ENCODE measurements around the gene ABCF2. TPM values are rescaled to one million over a fixed set of nuclear protein-coding genes. Genes with fewer than 3 reads are reported as not detected.

ABCF2 gene
- total RNA-seq, 2 experiments from 2014 or later: 48.1 to 56.2 TPM

GRCh38 chr7:151273651-151274390 is 46.8 kb upstream of the ABCF2 start:
- TF ChIP-seq, protein P1, sequence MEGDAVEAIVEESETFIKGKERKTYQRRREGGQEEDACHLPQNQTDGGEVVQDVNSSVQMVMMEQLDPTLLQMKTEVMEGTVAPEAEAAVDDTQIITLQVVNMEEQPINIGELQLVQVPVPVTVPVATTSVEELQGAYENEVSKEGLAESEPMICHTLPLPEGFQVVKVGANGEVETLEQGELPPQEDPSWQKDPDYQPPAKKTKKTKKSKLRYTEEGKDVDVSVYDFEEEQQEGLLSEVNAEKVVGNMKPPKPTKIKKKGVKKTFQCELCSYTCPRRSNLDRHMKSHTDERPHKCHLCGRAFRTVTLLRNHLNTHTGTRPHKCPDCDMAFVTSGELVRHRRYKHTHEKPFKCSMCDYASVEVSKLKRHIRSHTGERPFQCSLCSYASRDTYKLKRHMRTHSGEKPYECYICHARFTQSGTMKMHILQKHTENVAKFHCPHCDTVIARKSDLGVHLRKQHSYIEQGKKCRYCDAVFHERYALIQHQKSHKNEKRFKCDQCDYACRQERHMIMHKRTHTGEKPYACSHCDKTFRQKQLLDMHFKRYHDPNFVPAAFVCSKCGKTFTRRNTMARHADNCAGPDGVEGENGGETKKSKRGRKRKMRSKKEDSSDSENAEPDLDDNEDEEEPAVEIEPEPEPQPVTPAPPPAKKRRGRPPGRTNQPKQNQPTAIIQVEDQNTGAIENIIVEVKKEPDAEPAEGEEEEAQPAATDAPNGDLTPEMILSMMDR (IDR thresholded peaks at IDR 0.05): no peak
- no peaks in the 10 kb centered on the region for H3K27me3 Mint-ChIP-seq
- CTCF ChIA-PET: interaction anchor here (0.8 to 1.9 kb wide), 3 partner anchors 28 to 37 kb away, joined by 3 to 6 read pairs (median 4); no protein-coding TSS in a partner anchor
- ATAC-seq (no peak), DNase-seq (no peak)
- H3K27ac Mint-ChIP-seq: no peak overlapping the region
- peaks cover 31% of the 10 kb centered on the region for H3K4me1 Mint-ChIP-seq (ENCODE audit: low read depth)
- no peaks in the 10 kb centered on the region for H3K9me3 Mint-ChIP-seq
- H3K36me3 Mint-ChIP-seq (ENCODE audit: low read depth): no peaks in the 10 kb centered on the region
- POLR2A ChIA-PET: interaction anchor here (0.8 to 1.3 kb wide), 3 partner anchors 23 to 47 kb away, joined by 3 to 5 read pairs (median 3); partner anchors contain the start of gene ABCF2
- intact Hi-C loops (cut with micrococcal nuclease): no loop called here
- no peak overlapping the region for H3K4me3 Mint-ChIP-seq

DNA sequence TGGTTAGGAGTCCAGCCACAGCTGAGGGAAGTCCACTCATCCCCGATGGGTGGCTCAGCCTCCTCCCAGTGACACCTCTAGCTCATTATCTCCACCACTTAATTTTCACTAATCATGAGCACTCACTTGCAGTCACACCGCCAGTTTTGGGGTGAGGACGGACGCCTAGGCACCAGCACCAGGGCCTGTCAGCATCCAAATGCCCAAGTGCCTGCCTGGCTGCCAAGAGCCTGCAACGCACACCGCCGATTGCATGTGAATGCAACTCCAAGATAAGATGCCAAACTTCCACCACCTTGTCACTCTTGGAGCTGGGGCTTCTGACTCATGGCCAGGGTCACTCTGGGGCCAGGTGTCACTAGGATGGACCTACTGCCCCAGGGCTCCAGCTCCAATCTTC is 45.9 kb upstream of the ABCF2 start:
- ChIA-PET CTCF (interaction anchor here (1.9 kb wide), 1 partner anchor 38 kb away, joined by 6 read pairs; no protein-coding TSS in a partner anchor), POLR2A (no interaction called here)
- H3K9me3 Mint-ChIP-seq: no peaks in the 10 kb centered on the region
- no peak overlapping the region for H3K27ac Mint-ChIP-seq
- TF ChIP-seq, protein P1 (IDR thresholded peaks at IDR 0.05): no peak
- H3K27me3 Mint-ChIP-seq: no peaks in the 10 kb centered on the region
- intact Hi-C loops (cut with micrococcal nuclease): no loop called here
- no peak for ATAC-seq
- peaks cover 31% of the 10 kb centered on the region for H3K4me1 Mint-ChIP-seq (ENCODE audit: low read depth)
- H3K4me3 Mint-ChIP-seq: no peak overlapping the region
- no peaks in the 10 kb centered on the region for H3K36me3 Mint-ChIP-seq (ENCODE audit: low read depth)
- no peak for DNase-seq

DNA sequence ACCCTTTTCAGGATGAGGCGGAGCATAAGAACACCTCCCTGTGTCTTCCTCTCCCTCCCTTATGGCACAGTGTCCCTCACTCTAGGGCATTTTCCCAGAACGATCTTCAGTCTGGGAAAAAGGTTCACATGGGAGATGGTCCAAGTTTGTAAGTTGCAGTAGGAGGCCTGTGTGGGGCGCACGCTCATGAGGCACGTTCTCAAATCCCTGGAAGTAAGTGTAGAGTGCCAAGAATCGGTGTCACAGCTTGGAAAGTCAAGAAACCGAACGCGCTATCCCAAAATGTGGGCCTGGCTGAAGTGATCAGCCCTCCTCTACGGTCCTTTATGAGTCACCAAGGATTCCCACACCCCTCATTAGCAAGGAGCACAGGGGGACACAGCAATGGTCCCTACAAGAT is 45.4 kb upstream of the ABCF2 start:
- no peaks in the 10 kb centered on the region for H3K27me3 Mint-ChIP-seq
- no peak overlapping the region for H3K27ac Mint-ChIP-seq
- ChIA-PET CTCF (interaction anchor here (1.9 kb wide), 1 partner anchor 39 kb away, joined by 6 read pairs; no protein-coding TSS in a partner anchor), POLR2A (no interaction called here)
- intact Hi-C loops (cut with micrococcal nuclease): no loop called here
- TF ChIP-seq, protein P1 (IDR thresholded peaks at IDR 0.05): no peak
- DNase-seq (no peak), ATAC-seq (no peak)
- no peaks in the 10 kb centered on the region for H3K9me3 Mint-ChIP-seq
- H3K4me1 Mint-ChIP-seq (ENCODE audit: low read depth): peaks cover 29% of the 10 kb centered on the region
- H3K36me3 Mint-ChIP-seq (ENCODE audit: low read depth): no peaks in the 10 kb centered on the region
- H3K4me3 Mint-ChIP-seq: no peak overlapping the region

GRCh38 chr7:151271699-151272355 is 44.8 kb upstream of the ABCF2 start:
- Mint-ChIP-seq H3K9me3 (no peaks in the 10 kb centered on the region), H3K27ac (no peak overlapping the region), H3K4me1 (ENCODE audit: low read depth) (peaks cover 25% of the 10 kb centered on the region), H3K27me3 (no peaks in the 10 kb centered on the region), H3K36me3 (ENCODE audit: low read depth) (no peaks in the 10 kb centered on the region), H3K4me3 (no peak overlapping the region)
- CTCF ChIA-PET: interaction anchor here (1.0 kb wide), 1 partner anchor 28 kb away, joined by 3 read pairs; no protein-coding TSS in a partner anchor
- TF ChIP-seq, protein P1 (IDR thresholded peaks at IDR 0.05): no peak
- intact Hi-C loops (cut with micrococcal nuclease): no loop called here
- ATAC-seq (no peak), DNase-seq (no peak)
- POLR2A ChIA-PET: interaction anchor here (1.2 kb wide), 1 partner anchor 30 kb away, joined by 3 read pairs; no protein-coding TSS in a partner anchor

DNA sequence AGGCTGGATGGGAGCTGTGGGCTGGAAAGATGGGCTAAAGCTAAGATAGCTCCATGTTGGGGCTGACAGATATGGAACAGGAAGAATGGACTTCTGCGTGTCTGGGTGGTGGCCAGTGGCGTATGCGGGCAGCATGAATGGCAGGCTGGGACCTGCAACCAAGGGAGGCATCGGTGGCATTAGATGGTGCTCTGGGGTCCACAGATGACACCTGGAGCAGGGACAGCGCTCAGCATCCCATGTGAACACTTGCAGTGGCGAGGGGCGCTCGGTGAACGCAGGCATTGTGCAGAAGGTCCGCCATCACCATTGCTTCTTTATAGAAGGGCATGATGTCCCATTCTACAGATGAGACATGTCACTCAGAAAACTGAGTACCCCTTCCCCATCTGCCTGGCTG is 42.5 kb upstream of the ABCF2 start:
- no peak for ATAC-seq
- Mint-ChIP-seq H3K27ac (no peak overlapping the region), H3K36me3 (ENCODE audit: low read depth) (no peaks in the 10 kb centered on the region), H3K4me1 (ENCODE audit: low read depth) (peaks cover 8% of the 10 kb centered on the region), H3K4me3 (no peak overlapping the region), H3K27me3 (no peaks in the 10 kb centered on the region), H3K9me3 (no peaks in the 10 kb centered on the region)
- ChIA-PET CTCF (no interaction called here), POLR2A (interaction anchor here (0.6 kb wide), 1 partner anchor 235 kb away, joined by 3 read pairs; no protein-coding TSS in a partner anchor)
- intact Hi-C loops (cut with micrococcal nuclease): no loop called here
- TF ChIP-seq, protein P1 (IDR thresholded peaks at IDR 0.05): no peak
- DNase-seq: no peak
